Measurements from ENCODE around the gene UCK2. TPM values are rescaled to one million over a fixed set of nuclear protein-coding genes. Genes with fewer than 3 reads are reported as not detected.

Gene UCK2
- total RNA-seq, 1 donor from 2014 or later: 66.7 TPM

DNA sequence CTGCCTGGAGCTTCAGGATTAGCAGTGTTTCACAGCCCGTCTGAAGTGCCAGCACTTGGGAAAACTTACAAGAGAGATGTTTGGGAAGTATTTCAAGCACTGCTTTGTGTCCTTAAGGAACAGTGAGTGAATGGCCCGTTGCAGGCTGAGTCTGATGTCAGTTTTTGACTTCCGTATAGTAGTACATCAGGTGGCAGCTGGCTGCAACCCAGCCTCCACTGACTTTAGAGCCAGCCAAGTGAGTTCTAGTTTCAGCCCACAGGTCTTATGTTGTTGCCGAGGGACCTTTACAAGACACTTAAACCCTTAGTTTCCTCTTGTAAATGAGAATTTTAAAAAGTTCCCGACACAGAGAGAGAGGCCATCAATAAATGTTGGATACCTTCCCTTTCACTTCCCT lies 35.0 kb downstream of the UCK2 start:
- TF ChIP-seq, protein P1, sequence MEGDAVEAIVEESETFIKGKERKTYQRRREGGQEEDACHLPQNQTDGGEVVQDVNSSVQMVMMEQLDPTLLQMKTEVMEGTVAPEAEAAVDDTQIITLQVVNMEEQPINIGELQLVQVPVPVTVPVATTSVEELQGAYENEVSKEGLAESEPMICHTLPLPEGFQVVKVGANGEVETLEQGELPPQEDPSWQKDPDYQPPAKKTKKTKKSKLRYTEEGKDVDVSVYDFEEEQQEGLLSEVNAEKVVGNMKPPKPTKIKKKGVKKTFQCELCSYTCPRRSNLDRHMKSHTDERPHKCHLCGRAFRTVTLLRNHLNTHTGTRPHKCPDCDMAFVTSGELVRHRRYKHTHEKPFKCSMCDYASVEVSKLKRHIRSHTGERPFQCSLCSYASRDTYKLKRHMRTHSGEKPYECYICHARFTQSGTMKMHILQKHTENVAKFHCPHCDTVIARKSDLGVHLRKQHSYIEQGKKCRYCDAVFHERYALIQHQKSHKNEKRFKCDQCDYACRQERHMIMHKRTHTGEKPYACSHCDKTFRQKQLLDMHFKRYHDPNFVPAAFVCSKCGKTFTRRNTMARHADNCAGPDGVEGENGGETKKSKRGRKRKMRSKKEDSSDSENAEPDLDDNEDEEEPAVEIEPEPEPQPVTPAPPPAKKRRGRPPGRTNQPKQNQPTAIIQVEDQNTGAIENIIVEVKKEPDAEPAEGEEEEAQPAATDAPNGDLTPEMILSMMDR (conservative IDR thresholded peaks at IDR 0.05): no peak
- H3K27me3 Mint-ChIP-seq (ENCODE audit: low read depth): no peaks in the 10 kb centered on the region
- no peak overlapping the region for H3K27ac Mint-ChIP-seq (ENCODE audit: unreplicated experiment)
- H3K9me3 Mint-ChIP-seq: no peaks in the 10 kb centered on the region
- peaks cover 45% of the 10 kb centered on the region for H3K4me1 Mint-ChIP-seq
- no peak overlapping the region for H3K4me3 Mint-ChIP-seq
- no peak for DNase-seq (ENCODE audit: low read depth, low spot score)
- H3K36me3 Mint-ChIP-seq (ENCODE audit: low read depth): peaks cover 3% of the 10 kb centered on the region

DNA sequence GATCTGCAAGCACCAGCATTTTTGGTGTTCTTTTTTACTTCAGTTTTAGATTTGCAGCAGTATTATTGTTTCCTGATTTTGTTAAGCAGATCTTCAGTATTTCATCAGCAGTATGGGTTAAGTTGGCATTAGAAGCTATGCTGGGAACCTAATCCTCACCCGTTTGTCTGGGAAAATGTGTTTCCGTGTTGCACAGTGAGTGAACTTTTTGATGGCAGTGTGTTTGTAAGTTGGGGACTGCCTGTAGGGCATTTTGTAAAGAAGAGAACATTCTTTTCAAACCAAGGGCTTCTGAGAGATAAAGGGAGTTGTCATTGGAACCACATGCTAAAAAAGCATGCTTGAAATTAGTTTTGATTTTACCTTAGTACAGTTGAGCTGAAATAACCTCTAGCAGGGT lies 35.9 kb downstream of the UCK2 start:
- TF ChIP-seq, protein P1 (conservative IDR thresholded peaks at IDR 0.05): no peak
- H3K4me1 Mint-ChIP-seq: peaks cover 42% of the 10 kb centered on the region
- no peak overlapping the region for H3K4me3 Mint-ChIP-seq
- peaks cover 3% of the 10 kb centered on the region for H3K36me3 Mint-ChIP-seq (ENCODE audit: low read depth)
- DNase-seq (ENCODE audit: low read depth, low spot score): no peak
- H3K27me3 Mint-ChIP-seq (ENCODE audit: low read depth): no peaks in the 10 kb centered on the region
- H3K27ac Mint-ChIP-seq (ENCODE audit: unreplicated experiment): no peak overlapping the region
- no peaks in the 10 kb centered on the region for H3K9me3 Mint-ChIP-seq

DNA sequence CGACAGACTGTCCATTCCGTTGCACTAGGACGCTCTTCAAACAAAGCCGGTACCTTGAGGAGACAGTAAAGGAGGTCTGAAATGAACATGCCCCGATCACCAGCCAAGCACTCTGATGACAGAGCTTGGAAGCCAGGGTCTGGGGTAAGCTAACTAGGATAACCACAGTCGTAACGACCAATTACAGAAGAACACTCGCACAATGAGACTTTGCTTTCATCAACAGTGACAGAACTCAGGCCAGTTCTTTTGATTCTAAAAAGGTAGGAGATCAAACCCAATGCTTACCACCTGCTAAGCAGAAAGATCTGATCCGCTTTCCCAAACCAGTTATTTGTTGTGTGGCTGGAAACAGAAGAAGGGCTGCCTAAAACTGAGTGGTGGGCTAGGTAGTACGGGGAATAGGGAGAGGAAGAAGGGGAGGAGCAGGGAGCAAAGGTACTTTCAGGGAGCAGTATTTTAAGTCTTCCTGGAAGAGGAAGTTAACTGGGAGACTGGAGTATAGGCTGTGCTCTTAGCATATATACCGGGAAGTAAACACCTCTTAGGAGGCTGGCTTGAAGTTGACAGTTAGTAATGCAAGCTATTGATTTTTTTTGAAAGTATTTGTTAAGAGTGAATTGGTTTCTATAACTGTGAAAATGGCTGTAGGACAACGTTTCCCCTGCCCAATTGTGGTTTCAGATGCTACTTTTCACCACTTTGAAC lies 38.4 kb downstream of the UCK2 start:
- H3K36me3 Mint-ChIP-seq (ENCODE audit: low read depth): peaks cover 3% of the 10 kb centered on the region
- peaks cover 37% of the 10 kb centered on the region for H3K4me1 Mint-ChIP-seq
- no peak for DNase-seq (ENCODE audit: low read depth, low spot score)
- H3K27me3 Mint-ChIP-seq (ENCODE audit: low read depth): no peaks in the 10 kb centered on the region
- no peak overlapping the region for H3K27ac Mint-ChIP-seq (ENCODE audit: unreplicated experiment)
- H3K4me3 Mint-ChIP-seq: no peak overlapping the region
- no peaks in the 10 kb centered on the region for H3K9me3 Mint-ChIP-seq
- TF ChIP-seq, protein P1 (conservative IDR thresholded peaks at IDR 0.05): no peak

DNA sequence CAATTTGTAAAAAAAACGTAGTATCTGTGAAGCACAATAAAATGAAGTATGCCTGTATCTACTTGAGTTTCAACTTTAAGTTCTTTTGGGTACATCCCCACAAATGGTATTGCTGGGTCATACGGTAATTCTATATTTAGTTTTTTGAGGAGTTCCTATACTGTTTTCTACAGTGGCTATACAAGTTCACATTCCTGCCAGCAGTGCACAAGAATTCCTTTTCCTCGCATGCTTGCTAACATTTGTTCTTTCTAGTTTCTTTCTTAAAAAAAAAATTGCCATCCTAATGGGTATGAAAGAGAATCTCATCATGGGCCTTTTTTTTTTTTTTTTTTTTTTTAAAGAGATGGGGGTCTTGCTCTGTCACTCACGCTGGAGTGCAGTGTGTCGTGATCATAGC lies 41.9 kb downstream of the UCK2 start:
- Mint-ChIP-seq H3K36me3 (ENCODE audit: low read depth) (peaks cover 18% of the 10 kb centered on the region), H3K9me3 (peaks cover 9% of the 10 kb centered on the region), H3K27me3 (ENCODE audit: low read depth) (no peaks in the 10 kb centered on the region), H3K4me1 (peaks cover 27% of the 10 kb centered on the region), H3K4me3 (no peak overlapping the region), H3K27ac (ENCODE audit: unreplicated experiment) (no peak overlapping the region)
- TF ChIP-seq, protein P1 (conservative IDR thresholded peaks at IDR 0.05): peak; percentile 52
- no peak for DNase-seq (ENCODE audit: low read depth, low spot score)

DNA sequence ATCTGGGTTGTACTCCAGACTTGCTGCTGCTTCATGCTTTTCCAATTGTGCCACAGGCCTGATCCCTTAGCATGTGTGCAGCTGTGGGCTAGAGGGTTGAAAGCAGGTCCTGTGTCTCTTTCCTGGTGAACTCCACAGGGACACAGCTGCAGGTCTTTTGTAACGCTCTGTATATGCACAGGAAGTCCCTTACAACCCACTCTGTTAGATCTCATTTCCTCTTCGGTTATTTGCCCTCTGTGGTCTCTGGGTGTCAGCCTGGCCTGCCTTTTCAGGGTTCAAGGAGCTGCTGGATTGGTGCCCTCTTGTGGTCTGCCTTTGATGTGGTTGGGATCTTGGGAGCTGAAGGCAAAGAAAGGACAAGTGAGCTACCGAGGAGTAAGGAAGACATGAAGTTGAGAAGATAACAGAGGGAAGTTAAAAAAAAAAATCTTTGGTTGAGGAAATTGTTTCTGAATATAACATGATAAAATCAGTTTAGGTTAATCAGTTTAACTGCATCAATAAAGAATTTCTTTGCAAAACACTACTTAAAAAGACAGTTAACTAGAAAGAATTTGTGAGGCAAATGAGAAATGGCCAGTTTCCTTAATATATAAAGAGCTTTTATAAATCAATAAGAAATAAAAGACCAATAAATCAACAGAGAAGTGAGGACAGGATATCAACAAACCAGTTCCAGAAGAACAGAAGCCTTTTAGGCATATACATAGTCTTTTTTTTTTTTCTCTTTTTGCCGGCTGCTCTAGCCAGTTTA lies 44.1 kb downstream of the UCK2 start:
- peaks cover 10% of the 10 kb centered on the region for H3K9me3 Mint-ChIP-seq
- H3K36me3 Mint-ChIP-seq (ENCODE audit: low read depth): peaks cover 28% of the 10 kb centered on the region
- no peak overlapping the region for H3K27ac Mint-ChIP-seq (ENCODE audit: unreplicated experiment)
- TF ChIP-seq, protein P1 (conservative IDR thresholded peaks at IDR 0.05): peak; percentile 35
- peaks cover 27% of the 10 kb centered on the region for H3K4me1 Mint-ChIP-seq
- peak; percentile 18 for DNase-seq (ENCODE audit: low read depth, low spot score)
- no peak overlapping the region for H3K4me3 Mint-ChIP-seq
- no peaks in the 10 kb centered on the region for H3K27me3 Mint-ChIP-seq (ENCODE audit: low read depth)
